NCI-H2107 treated with DMSO at 0.1 percent for 48 hours (cell line): Measurements from ENCODE around the gene NGEF.
"Not testable (repeated sequence)": the region's sequence is repeated elsewhere in the genome, so short reads cannot be mapped to it uniquely, and the experiment has no call there.

Source experiments
- DNase-seq: peaks from one replicate; lab custom pipeline; 2025; ENCODE audit not compliant: unreplicated experiment; lab: John Stamatoyannopoulos, UW

Gene NGEF

GRCh38 chr2:232931636-232932035, 81.4 kb downstream of the NGEF start:
- DNase-seq: no peak

GRCh38 chr2:232930059-232930400, 83.0 kb downstream of the NGEF start:
- no peak for DNase-seq

GRCh38 chr2:232929303-232930058, 83.6 kb downstream of the NGEF start:
- DNase-seq: no peak

GRCh38 chr2:232928551-232929302, 84.3 kb downstream of the NGEF start:
- no peak for DNase-seq

GRCh38 chr2:232927793-232928550, 85.1 kb downstream of the NGEF start:
- no peak for DNase-seq

GRCh38 chr2:232927032-232927792, 85.8 kb downstream of the NGEF start:
- no peak for DNase-seq

- no peak for DNase-seq
Observed at GRCh38 chr2:232926431-232926939, 86.6 kb downstream of the NGEF start.

GRCh38 chr2:232925821-232926156, 87.3 kb downstream of the NGEF start:
- DNase-seq: no peak

- no peak for DNase-seq
Observed at GRCh38 chr2:232925153-232925820, 87.8 kb downstream of the NGEF start.

GRCh38 chr2:232924433-232924832, 88.6 kb downstream of the NGEF start:
- no peak for DNase-seq

GRCh38 chr2:232920760-232921159, 92.3 kb downstream of the NGEF start:
- no peak for DNase-seq

- no peak for DNase-seq
Observed at GRCh38 chr2:232920055-232920454, 93.0 kb downstream of the NGEF start.

GRCh38 chr2:232919141-232919540, 93.9 kb downstream of the NGEF start:
- DNase-seq: no peak

- no peak for DNase-seq
Observed at GRCh38 chr2:232913903-232914302, 99.2 kb downstream of the NGEF start.

GRCh38 chr2:232911712-232912277, 101.3 kb downstream of the NGEF start:
- DNase-seq: no peak

GRCh38 chr2:232910376-232910775, 102.7 kb downstream of the NGEF start:
- DNase-seq: no peak

- DNase-seq: no peak
Observed at GRCh38 chr2:232908695-232909094, 104.4 kb downstream of the NGEF start.

GRCh38 chr2:232907718-232908085, 105.4 kb downstream of the NGEF start:
- not testable (repeated sequence) for DNase-seq

GRCh38 chr2:232906867-232907717, 106.0 kb downstream of the NGEF start:
- DNase-seq: not testable (repeated sequence)
